ENCODE results near the gene PNLIPRP2. TPM values are rescaled to one million over a fixed set of nuclear protein-coding genes. Genes with fewer than 3 reads are reported as not detected.

Gene PNLIPRP2
- total RNA-seq, 1 experiment from 2014 or later: 1.1 TPM

DNA sequence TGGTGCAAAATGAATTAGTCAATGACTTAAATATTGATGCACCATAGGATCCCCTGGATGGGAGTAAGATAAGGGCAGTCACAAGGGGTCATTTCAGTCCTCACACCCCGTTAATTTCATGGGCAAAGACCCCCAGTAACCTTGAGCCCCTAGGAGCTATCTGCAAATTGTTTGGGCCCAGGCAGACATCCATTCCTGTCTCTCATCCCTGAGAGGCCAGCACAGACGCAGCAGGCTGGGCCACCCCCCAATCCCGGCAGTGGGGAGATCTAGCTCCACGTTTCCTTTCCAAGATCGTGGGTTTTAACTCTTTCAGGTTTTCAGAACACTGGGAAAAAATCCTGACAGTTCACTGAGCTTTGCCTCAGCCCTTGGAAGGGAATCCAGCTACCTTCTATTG, 40.1 kb downstream of the PNLIPRP2 start:
- no peak overlapping the region for H3K9ac ChIP-seq (ENCODE audit: low read length)
- H3K4me1 ChIP-seq (ENCODE audit: control insufficient read depth in 1 of 2, insufficient read depth in 2 of 2, low read length in 2 of 2): no peaks in the 10 kb centered on the region
- no peaks in the 10 kb centered on the region for H3K9me3 ChIP-seq (ENCODE audit: control insufficient read depth in 1 of 2, insufficient read depth in 1 of 2, low read depth in 1 of 2, low read length in 2 of 2)
- no peaks in the 10 kb centered on the region for H3K36me3 ChIP-seq (ENCODE audit: control insufficient read depth in 1 of 2, insufficient read depth in 2 of 2, low read length in 2 of 2)
- H4K20me1 ChIP-seq (ENCODE audit: insufficient read depth): no peaks in the 10 kb centered on the region
- ChIA-PET CTCF (interaction anchor here (0.5 kb wide), 1 partner anchor 172 kb away, joined by 6 read pairs; no protein-coding TSS in a partner anchor), RAD21 (ENCODE audit: low non-redundant PET in 1 of 2, low total read pairs in 2 of 2, uncharacterized antibody in 2 of 2, unreplicated experiment in 2 of 2) (no interaction called here), POLR2A (no interaction called here)
- BruUV-seq (replicated peaks): no TSS peak
- ATAC-seq (no peak), DNase-seq (ENCODE audit: low read depth, low spot score) (no peak)
- intact Hi-C loops (cut with micrococcal nuclease): no loop called here
- H3K9me2 ChIP-seq (ENCODE audit: insufficient read depth): no peaks in the 10 kb centered on the region
- H3K27me3 ChIP-seq (ENCODE audit: insufficient read depth, low read length): no peaks in the 10 kb centered on the region
- H3K27ac ChIP-seq (ENCODE audit: low read depth, low read length): no peak overlapping the region
- H3K4me3 ChIP-seq (replicated peaks in 1 of 2; ENCODE audit: low read depth in 1 of 2, low read length in 2 of 2): no peak overlapping the region
- no peak for TF ChIP-seq ELF1 (IDR thresholded peaks at IDR 0.05; ENCODE audit: borderline replicate concordance, low read depth)
- no peak for TF ChIP-seq RAD21 (IDR thresholded peaks at IDR 0.05; ENCODE audit: low read depth)
- TF ChIP-seq, protein P1, sequence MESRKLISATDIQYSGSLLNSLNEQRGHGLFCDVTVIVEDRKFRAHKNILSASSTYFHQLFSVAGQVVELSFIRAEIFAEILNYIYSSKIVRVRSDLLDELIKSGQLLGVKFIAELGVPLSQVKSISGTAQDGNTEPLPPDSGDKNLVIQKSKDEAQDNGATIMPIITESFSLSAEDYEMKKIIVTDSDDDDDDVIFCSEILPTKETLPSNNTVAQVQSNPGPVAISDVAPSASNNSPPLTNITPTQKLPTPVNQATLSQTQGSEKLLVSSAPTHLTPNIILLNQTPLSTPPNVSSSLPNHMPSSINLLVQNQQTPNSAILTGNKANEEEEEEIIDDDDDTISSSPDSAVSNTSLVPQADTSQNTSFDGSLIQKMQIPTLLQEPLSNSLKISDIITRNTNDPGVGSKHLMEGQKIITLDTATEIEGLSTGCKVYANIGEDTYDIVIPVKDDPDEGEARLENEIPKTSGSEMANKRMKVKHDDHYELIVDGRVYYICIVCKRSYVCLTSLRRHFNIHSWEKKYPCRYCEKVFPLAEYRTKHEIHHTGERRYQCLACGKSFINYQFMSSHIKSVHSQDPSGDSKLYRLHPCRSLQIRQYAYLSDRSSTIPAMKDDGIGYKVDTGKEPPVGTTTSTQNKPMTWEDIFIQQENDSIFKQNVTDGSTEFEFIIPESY (IDR thresholded peaks at IDR 0.05; ENCODE audit: extremely low read depth, insufficient replicate concordance, low read length): no peak
- no peak for TF ChIP-seq ZFX (IDR thresholded peaks at IDR 0.05)
- no peak for TF ChIP-seq FOSL1 (IDR thresholded peaks at IDR 0.05; ENCODE audit: low read depth)
- no peak for TF ChIP-seq SIN3A (IDR thresholded peaks at IDR 0.05; ENCODE audit: low read depth)
- H3K4me2 ChIP-seq (ENCODE audit: low read length): no peak overlapping the region
- no peaks in the 10 kb centered on the region for H3K79me2 ChIP-seq (ENCODE audit: insufficient read depth, low read length)
- H2AFZ ChIP-seq (ENCODE audit: low read depth, low read length, poor library complexity, severe bottlenecking): no peak overlapping the region

DNA sequence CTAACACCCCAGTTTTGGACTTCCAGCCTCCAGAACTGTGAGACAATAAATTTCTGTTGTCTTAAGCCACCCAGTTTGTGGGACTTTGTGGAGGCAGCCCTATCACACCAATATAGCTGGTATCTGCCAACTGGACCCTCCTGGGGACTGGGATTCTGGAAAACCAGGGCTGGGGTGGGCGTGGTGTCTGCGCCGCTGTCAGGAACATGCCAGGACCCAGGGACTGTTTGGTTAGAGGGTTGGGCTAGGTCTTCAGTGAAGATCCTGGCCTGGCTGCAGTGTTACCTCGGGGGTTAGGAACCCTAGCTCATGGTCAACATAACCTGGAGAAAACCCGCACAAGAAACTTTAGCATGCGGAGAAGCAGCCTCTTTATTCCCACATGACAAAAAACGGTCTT, 42.6 kb downstream of the PNLIPRP2 start:
- Histone ChIP-seq H3K4me1 (ENCODE audit: control insufficient read depth in 1 of 2, insufficient read depth in 2 of 2, low read length in 2 of 2) (no peaks in the 10 kb centered on the region), H3K9me2 (ENCODE audit: insufficient read depth) (no peaks in the 10 kb centered on the region), H3K9ac (ENCODE audit: low read length) (no peak overlapping the region), H3K27ac (ENCODE audit: low read depth, low read length) (no peak overlapping the region), H3K4me2 (ENCODE audit: low read length) (no peak overlapping the region), H3K27me3 (ENCODE audit: insufficient read depth, low read length) (no peaks in the 10 kb centered on the region), H3K36me3 (ENCODE audit: control insufficient read depth in 1 of 2, insufficient read depth in 2 of 2, low read length in 2 of 2) (no peaks in the 10 kb centered on the region), H3K4me3 (replicated peaks in 1 of 2; ENCODE audit: low read depth in 1 of 2, low read length in 2 of 2) (no peak overlapping the region), H3K79me2 (ENCODE audit: insufficient read depth, low read length) (no peaks in the 10 kb centered on the region), H3K9me3 (ENCODE audit: control insufficient read depth in 1 of 2, insufficient read depth in 1 of 2, low read depth in 1 of 2, low read length in 2 of 2) (no peaks in the 10 kb centered on the region), H4K20me1 (ENCODE audit: insufficient read depth) (no peaks in the 10 kb centered on the region), H2AFZ (ENCODE audit: low read depth, low read length, poor library complexity, severe bottlenecking) (no peak overlapping the region)
- no peak for TF ChIP-seq SIN3A (IDR thresholded peaks at IDR 0.05; ENCODE audit: low read depth)
- no peak for TF ChIP-seq ZNF274 (IDR thresholded peaks at IDR 0.05; ENCODE audit: low read depth, low read length)
- TF ChIP-seq ELF1 (IDR thresholded peaks at IDR 0.05; ENCODE audit: borderline replicate concordance, low read depth): no peak
- no peak for TF ChIP-seq TCF7L2 (IDR thresholded peaks at IDR 0.05; ENCODE audit: borderline replicate concordance, extremely low read depth, insufficient read depth, insufficient read length)
- TF ChIP-seq, protein P1 (IDR thresholded peaks at IDR 0.05; ENCODE audit: extremely low read depth, insufficient replicate concordance, low read length): no peak
- TF ChIP-seq SP1 (IDR thresholded peaks at IDR 0.05; ENCODE audit: low read depth): no peak
- no peak for TF ChIP-seq FOSL1 (IDR thresholded peaks at IDR 0.05; ENCODE audit: low read depth)
- no peak for TF ChIP-seq CTCF (IDR thresholded peaks at IDR 0.05 in 2 of 3, conservative IDR thresholded peaks at IDR 0.05 in 1 of 3; ENCODE audit: borderline replicate concordance in 1 of 3, insufficient read depth in 1 of 3, low read depth in 2 of 3, low read length in 2 of 3)
- TF ChIP-seq RAD21 (IDR thresholded peaks at IDR 0.05; ENCODE audit: low read depth): no peak
- ChIA-PET RAD21 (ENCODE audit: low non-redundant PET in 1 of 2, low total read pairs in 2 of 2, uncharacterized antibody in 2 of 2, unreplicated experiment in 2 of 2) (no interaction called here), POLR2A (no interaction called here), CTCF (no interaction called here)
- no TSS peak for BruUV-seq (replicated peaks)
- intact Hi-C loops (cut with micrococcal nuclease): no loop called here
- ATAC-seq: no peak
- no peak for DNase-seq (ENCODE audit: low read depth, low spot score)

Data from HCT116 (cell line).